ENCODE results near the gene ELMO3. TPM values are rescaled to one million over a fixed set of nuclear protein-coding genes. Genes with fewer than 3 reads are reported as not detected.

The ELMO3 gene
- total and polyA plus RNA-seq, 2 of the 13 experiments (the other 11 are each of a cell fraction or from before 2014, with no cell fraction given), result 2.6 to 4.0 TPM

DNA sequence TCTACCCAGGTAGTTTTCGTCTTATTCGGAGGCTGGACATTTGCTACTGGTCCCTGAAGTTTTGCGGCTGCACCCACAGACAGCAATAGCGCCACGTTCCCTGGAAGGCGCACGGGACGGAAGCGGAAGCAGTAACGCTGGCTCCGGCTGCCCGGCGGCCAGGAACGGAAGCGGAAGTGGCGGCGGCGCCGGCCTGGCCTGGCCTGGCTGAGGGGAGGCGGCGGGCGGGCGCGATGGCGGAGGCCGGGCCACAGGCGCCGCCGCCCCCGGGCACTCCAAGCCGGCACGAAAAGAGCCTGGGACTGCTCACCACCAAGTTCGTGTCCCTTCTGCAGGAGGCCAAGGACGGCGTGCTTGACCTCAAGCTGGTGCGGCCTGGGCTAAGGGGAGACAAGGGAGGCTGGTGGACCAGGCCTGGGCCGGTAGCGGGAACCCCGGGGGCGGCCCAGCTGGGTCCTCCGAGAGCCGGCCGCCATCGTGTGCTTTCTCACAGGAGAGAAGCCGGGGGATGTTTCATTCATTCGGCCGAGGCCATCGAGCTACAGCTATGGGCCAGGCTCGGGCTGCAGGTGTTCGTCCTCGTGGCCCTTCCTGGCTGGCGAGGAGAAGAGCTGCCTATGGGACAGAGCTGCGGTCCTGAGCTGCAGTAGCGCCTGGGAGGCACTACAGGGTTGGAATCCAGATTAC, 6.8 kb upstream of the ELMO3 start, which contains the start of gene E2F4 (continued):
- TF ChIP-seq, protein P1, sequence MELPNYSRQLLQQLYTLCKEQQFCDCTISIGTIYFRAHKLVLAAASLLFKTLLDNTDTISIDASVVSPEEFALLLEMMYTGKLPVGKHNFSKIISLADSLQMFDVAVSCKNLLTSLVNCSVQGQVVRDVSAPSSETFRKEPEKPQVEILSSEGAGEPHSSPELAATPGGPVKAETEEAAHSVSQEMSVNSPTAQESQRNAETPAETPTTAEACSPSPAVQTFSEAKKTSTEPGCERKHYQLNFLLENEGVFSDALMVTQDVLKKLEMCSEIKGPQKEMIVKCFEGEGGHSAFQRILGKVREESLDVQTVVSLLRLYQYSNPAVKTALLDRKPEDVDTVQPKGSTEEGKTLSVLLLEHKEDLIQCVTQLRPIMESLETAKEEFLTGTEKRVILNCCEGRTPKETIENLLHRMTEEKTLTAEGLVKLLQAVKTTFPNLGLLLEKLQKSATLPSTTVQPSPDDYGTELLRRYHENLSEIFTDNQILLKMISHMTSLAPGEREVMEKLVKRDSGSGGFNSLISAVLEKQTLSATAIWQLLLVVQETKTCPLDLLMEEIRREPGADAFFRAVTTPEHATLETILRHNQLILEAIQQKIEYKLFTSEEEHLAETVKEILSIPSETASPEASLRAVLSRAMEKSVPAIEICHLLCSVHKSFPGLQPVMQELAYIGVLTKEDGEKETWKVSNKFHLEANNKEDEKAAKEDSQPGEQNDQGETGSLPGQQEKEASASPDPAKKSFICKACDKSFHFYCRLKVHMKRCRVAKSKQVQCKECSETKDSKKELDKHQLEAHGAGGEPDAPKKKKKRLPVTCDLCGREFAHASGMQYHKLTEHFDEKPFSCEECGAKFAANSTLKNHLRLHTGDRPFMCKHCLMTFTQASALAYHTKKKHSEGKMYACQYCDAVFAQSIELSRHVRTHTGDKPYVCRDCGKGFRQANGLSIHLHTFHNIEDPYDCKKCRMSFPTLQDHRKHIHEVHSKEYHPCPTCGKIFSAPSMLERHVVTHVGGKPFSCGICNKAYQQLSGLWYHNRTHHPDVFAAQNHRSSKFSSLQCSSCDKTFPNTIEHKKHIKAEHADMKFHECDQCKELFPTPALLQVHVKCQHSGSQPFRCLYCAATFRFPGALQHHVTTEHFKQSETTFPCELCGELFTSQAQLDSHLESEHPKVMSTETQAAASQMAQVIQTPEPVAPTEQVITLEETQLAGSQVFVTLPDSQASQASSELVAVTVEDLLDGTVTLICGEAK (IDR thresholded peaks at IDR 0.05), result peak; percentile 70
- TF ChIP-seq, protein P1 (CRISPR knock-in tag; IDR thresholded peaks at IDR 0.05), result peak; percentile 54; the same call in 1 of the 2 replicates
- TF ChIP-seq ELF1 (CRISPR knock-in tag; IDR thresholded peaks at IDR 0.05) (peak; percentile 97), SIX1 (CRISPR knock-in tag; IDR thresholded peaks at IDR 0.05; ENCODE audit: borderline replicate concordance) (no peak), EHMT2 (IDR thresholded peaks at IDR 0.05; ENCODE audit: borderline replicate concordance, low read depth, low read length) (no peak), POLR2G (IDR thresholded peaks at IDR 0.05; ENCODE audit: low read depth, low read length) (peak; percentile 86), ZNF136 (CRISPR knock-in tag; IDR thresholded peaks at IDR 0.05; ENCODE audit: low read depth) (0 out of 2 replicates have a peak, but pooled peaks have one; percentile 35), ZNF550 (CRISPR knock-in tag; IDR thresholded peaks at IDR 0.05; ENCODE audit: borderline replicate concordance) (no peak), FOSL1 (CRISPR knock-in tag; IDR thresholded peaks at IDR 0.05; ENCODE audit: borderline replicate concordance) (no peak), ZNF20 (CRISPR knock-in tag; IDR thresholded peaks at IDR 0.05) (no peak), CHD2 (IDR thresholded peaks at IDR 0.05; ENCODE audit: low read depth, low read length) (no peak), ZNF572 (CRISPR knock-in tag; IDR thresholded peaks at IDR 0.05) (no peak), DMAP1 (CRISPR knock-in tag; IDR thresholded peaks at IDR 0.05) (peak; percentile 52; the same call in 1 of the 2 replicates), ZNF589 (CRISPR knock-in tag; conservative IDR thresholded peaks at IDR 0.05) (0 out of 2 replicates have a peak, but pooled peaks have one; percentile 55)
- TF ChIP-seq, protein P2, sequence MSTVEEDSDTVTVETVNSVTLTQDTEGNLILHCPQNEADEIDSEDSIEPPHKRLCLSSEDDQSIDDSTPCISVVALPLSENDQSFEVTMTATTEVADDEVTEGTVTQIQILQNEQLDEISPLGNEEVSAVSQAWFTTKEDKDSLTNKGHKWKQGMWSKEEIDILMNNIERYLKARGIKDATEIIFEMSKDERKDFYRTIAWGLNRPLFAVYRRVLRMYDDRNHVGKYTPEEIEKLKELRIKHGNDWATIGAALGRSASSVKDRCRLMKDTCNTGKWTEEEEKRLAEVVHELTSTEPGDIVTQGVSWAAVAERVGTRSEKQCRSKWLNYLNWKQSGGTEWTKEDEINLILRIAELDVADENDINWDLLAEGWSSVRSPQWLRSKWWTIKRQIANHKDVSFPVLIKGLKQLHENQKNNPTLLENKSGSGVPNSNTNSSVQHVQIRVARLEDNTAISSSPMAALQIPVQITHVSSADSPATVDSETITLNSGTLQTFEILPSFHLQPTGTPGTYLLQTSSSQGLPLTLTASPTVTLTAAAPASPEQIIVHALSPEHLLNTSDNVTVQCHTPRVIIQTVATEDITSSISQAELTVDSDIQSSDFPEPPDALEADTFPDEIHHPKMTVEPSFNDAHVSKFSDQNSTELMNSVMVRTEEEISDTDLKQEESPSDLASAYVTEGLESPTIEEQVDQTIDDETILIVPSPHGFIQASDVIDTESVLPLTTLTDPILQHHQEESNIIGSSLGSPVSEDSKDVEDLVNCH (CRISPR knock-in tag; IDR thresholded peaks at IDR 0.05), result no peak
- TF ChIP-seq, protein P3, sequence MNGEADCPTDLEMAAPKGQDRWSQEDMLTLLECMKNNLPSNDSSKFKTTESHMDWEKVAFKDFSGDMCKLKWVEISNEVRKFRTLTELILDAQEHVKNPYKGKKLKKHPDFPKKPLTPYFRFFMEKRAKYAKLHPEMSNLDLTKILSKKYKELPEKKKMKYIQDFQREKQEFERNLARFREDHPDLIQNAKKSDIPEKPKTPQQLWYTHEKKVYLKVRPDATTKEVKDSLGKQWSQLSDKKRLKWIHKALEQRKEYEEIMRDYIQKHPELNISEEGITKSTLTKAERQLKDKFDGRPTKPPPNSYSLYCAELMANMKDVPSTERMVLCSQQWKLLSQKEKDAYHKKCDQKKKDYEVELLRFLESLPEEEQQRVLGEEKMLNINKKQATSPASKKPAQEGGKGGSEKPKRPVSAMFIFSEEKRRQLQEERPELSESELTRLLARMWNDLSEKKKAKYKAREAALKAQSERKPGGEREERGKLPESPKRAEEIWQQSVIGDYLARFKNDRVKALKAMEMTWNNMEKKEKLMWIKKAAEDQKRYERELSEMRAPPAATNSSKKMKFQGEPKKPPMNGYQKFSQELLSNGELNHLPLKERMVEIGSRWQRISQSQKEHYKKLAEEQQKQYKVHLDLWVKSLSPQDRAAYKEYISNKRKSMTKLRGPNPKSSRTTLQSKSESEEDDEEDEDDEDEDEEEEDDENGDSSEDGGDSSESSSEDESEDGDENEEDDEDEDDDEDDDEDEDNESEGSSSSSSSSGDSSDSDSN (CRISPR knock-in tag; IDR thresholded peaks at IDR 0.05), result peak; percentile 90; the same call in 1 of the 2 replicates

All from HepG2 (cell line).